K562 (cell line): ENCODE data around the gene MBD6. TPM values are rescaled to one million over a fixed set of nuclear protein-coding genes. Genes with fewer than 3 reads are reported as not detected.
A peak's percentile ranks its signal among the peaks of the same experiment; 100 is the strongest.

Source experiments
- CEBPG ChIP-seq, 3 experiments: fragments of 200-800 bp in 1 of 3; sonication (Bioruptor generic) in 1 of 3; sonication (generic) in 1 of 3; formaldehyde crosslinking in 1 of 3; IDR thresholded peaks in 2 of 3; conservative IDR thresholded peaks in 1 of 3; 2 replicates each; pipeline versions ENCODE4 v1.6.1 to v1.8.0; 2016 to 2022; ENCODE audit warnings: missing compliant biosample characterization in 2 of 3, missing genetic modification characterization in 2 of 3, mild to moderate bottlenecking in 1 of 3, missing genetic modification reagents in 1 of 3
- FOXA3 ChIP-seq, 2 experiments: fragments of 450-650 bp in 1 of 2; sonication (generic) in 1 of 2; formaldehyde crosslinking; IDR thresholded peaks in 1 of 2; conservative IDR thresholded peaks in 1 of 2; 2 replicates each; pipeline versions ENCODE4 v1.4.0 to v1.8.0; 2020 to 2022; ENCODE audit warnings: mild to moderate bottlenecking in 2 of 2, missing genetic modification reagents in 1 of 2
- ILF3 ChIP-seq: fragments of 450-650 bp; IDR thresholded peaks from 2 replicates; pipeline ENCODE4 v1.6.1; 2018; ENCODE audit warnings: antibody characterized with exemption, mild to moderate bottlenecking, moderate library complexity, borderline replicate concordance
- MGA ChIP-seq: fragments of 450-650 bp; IDR thresholded peaks from 2 replicates; pipeline ENCODE4 v1.6.1; 2016; ENCODE audit warnings: mild to moderate bottlenecking, moderate library complexity
- MITF ChIP-seq: IDR thresholded peaks from 2 replicates; pipeline ENCODE4 v1.6.1; 2014; ENCODE audit warnings: antibody characterized with exemption
- POLR2B ChIP-seq: fragments of 450-650 bp; IDR thresholded peaks from 2 replicates; pipeline ENCODE4 v1.6.1; 2018; ENCODE audit warnings: low read depth; ENCODE audit not compliant: partially characterized antibody
- PYGO2 ChIP-seq: fragments of 450-650 bp; IDR thresholded peaks from 2 replicates; pipeline ENCODE4 v1.6.1; 2016; ENCODE audit warnings: mild to moderate bottlenecking, missing genetic modification characterization, moderate library complexity, missing compliant biosample characterization
- TCF7L2 ChIP-seq: fragments of 150-350 bp; IDR thresholded peaks from 2 replicates; pipeline ENCODE4 v1.6.1; 2016; ENCODE audit warnings: low read depth, mild to moderate bottlenecking, low read length, moderate library complexity
- TGIF2 ChIP-seq: sonication (generic); formaldehyde crosslinking; IDR thresholded peaks from 2 replicates; pipeline ENCODE4 v1.8.1; 2022; ENCODE audit warnings: mild to moderate bottlenecking, missing genetic modification reagents, moderate library complexity
- ZNF512 ChIP-seq: IDR thresholded peaks from 2 replicates; pipeline ENCODE4 v1.6.1; 2016; ENCODE audit warnings: missing genetic modification characterization, missing compliant biosample characterization
- polyA plus RNA-seq, 8 experiments: library from polyadenylated mRNA; depleted of rRNA in 4 of 8; stranded (reverse) in 5 of 8; unstranded in 3 of 8; fragments of >200 nt; fragmentation: Nextera tagmentation in 2 of 8; fragmentation: Illumina TruSeq in 1 of 8; extraction: Ambion mirVana in 2 of 8; extraction: Trizol in 1 of 8; gene quantifications; 2 replicates each; pipeline versions ENCODE4 v1.2.1 to v1.2.3, GENCODE V29; 2011 to 2014; ENCODE audit warnings: inconsistent platforms in 1 of 8, missing spikeins in 1 of 8
- total RNA-seq, 7 experiments: library from RNA; depleted of rRNA in 6 of 7; stranded (reverse); fragments of >200 nt in 6 of 7; fragmentation: Illumina TruSeq in 2 of 7; extraction: Trizol in 2 of 7; gene quantifications; 2 replicates each; pipeline versions ENCODE4 v1.2.1 to v1.2.3, GENCODE V29; 2011 to 2021; ENCODE audit warnings: low replicate concordance in 1 of 7

Gene MBD6
- total and polyA plus RNA-seq, 9 of the 15 experiments (the other 6 are each of a cell fraction or from before 2014, with no cell fraction given): 2.0 to 54.8 (median 3.8) TPM

GRCh38 chr12:57518176-57518919 lies 4.3 kb upstream of the MBD6 start (continued):
- no peak for TF ChIP-seq MITF
- TF ChIP-seq ZNF512 (tag): no peak
- 0 out of 2 replicates have a peak, but pooled peaks have one; percentile 24 for TF ChIP-seq ILF3
- TF ChIP-seq FOXA3 (CRISPR knock-in tag; conservative IDR thresholded peaks at IDR 0.05 in 1 of 2, IDR thresholded peaks at IDR 0.05 in 1 of 2): no peak
- TF ChIP-seq MGA: 0 out of 2 replicates have a peak, but pooled peaks have one; percentile 5
- 0 out of 2 replicates have a peak, but pooled peaks have one; percentile 10 for TF ChIP-seq TGIF2 (CRISPR knock-in tag)
- TF ChIP-seq CEBPG (CRISPR knock-in tag; IDR thresholded peaks at IDR 0.05): peak; percentile 49; the same call in 1 of the 2 replicates
- peak; percentile 32 to 62; a peak in 1 of 4 replicates for TF ChIP-seq CEBPG (tag; conservative IDR thresholded peaks at IDR 0.05 in 1 of 2, IDR thresholded peaks at IDR 0.05 in 1 of 2)
- TF ChIP-seq TCF7L2: no peak
- TF ChIP-seq PYGO2: no peak
- TF ChIP-seq POLR2B: peak; percentile 40
